ENCODE data around the gene CENATAC.
"Not testable (repeated sequence)": the region's sequence is repeated elsewhere in the genome, so short reads cannot be mapped to it uniquely, and the experiment has no call there.

The CENATAC gene

GRCh38 chr11:119027561-119028345, 29.8 kb downstream of the CENATAC start:
- no peak for DNase-seq

- DNase-seq: no peak
Observed at GRCh38 chr11:119028346-119029068, 30.6 kb downstream of the CENATAC start.

GRCh38 chr11:119029069-119029339, 31.1 kb downstream of the CENATAC start:
- DNase-seq: no peak

- no peak for DNase-seq
Observed at GRCh38 chr11:119029340-119030028, 31.5 kb downstream of the CENATAC start.

- no peak for DNase-seq
Observed at GRCh38 chr11:119030029-119030328, 32.0 kb downstream of the CENATAC start.

GRCh38 chr11:119030329-119031047, 32.5 kb downstream of the CENATAC start, which contains the start of gene SLC37A4:
Gene SLC37A4, minus strand, starts transcription at chr11:119030877.
- DNase-seq: peak; percentile 75 to 96

- no peak for DNase-seq
Observed at GRCh38 chr11:119031912-119032280, 34.0 kb downstream of the CENATAC start.

GRCh38 chr11:119033421-119033820, 35.5 kb downstream of the CENATAC start:
- DNase-seq: not testable (repeated sequence)

GRCh38 chr11:119034813-119035212, 36.9 kb downstream of the CENATAC start:
- no peak for DNase-seq

- DNase-seq: no peak
Observed at GRCh38 chr11:119038884-119039283, 40.9 kb downstream of the CENATAC start.

- DNase-seq: not testable (repeated sequence)
Observed at GRCh38 chr11:119039471-119039870, 41.5 kb downstream of the CENATAC start.

- no peak for DNase-seq
Observed at GRCh38 chr11:119041821-119042514, 44.0 kb downstream of the CENATAC start.

- DNase-seq: no peak
Observed at GRCh38 chr11:119042927-119043326, 45.0 kb downstream of the CENATAC start.

GRCh38 chr11:119044708-119045107, 46.8 kb downstream of the CENATAC start:
- DNase-seq: no peak

- DNase-seq: no peak
Observed at GRCh38 chr11:119046489-119046888, 48.6 kb downstream of the CENATAC start.

- no peak for DNase-seq
Observed at GRCh38 chr11:119047205-119047604, 49.3 kb downstream of the CENATAC start.

GRCh38 chr11:119048644-119049043, 50.7 kb downstream of the CENATAC start:
- DNase-seq: no peak

- DNase-seq: no peak
Observed at GRCh38 chr11:119049081-119049480, 51.1 kb downstream of the CENATAC start.

- DNase-seq: no peak
Observed at GRCh38 chr11:119051440-119052162, 53.7 kb downstream of the CENATAC start.

GRCh38 chr11:119052163-119052814, 54.4 kb downstream of the CENATAC start:
- DNase-seq: no peak

- no peak for DNase-seq
Observed at GRCh38 chr11:119054418-119054817, 56.5 kb downstream of the CENATAC start.

Measured in cerebellar nuclear complex (tissue), 1 donor.